K562 (cell line): ENCODE data around the gene CRYM. TPM values are rescaled to one million over a fixed set of nuclear protein-coding genes. Genes with fewer than 3 reads are reported as not detected.

ENCODE experiments used
- ARID1B ChIP-seq: fragments of 450-650 bp; IDR thresholded peaks from 2 replicates; pipeline ENCODE4 v1.6.1; 2016; ENCODE audit warnings: antibody characterized with exemption, mild to moderate bottlenecking, inconsistent platforms
- ESRRA ChIP-seq: fragments of 450-650 bp; IDR thresholded peaks from 2 replicates; pipeline ENCODE4 v1.6.1; 2014; ENCODE audit warnings: low read depth, mild to moderate bottlenecking, moderate library complexity, borderline replicate concordance
- FOXJ2 ChIP-seq: fragments of 200-800 bp; sonication (Bioruptor generic); IDR thresholded peaks from 2 replicates; pipeline ENCODE4 v1.6.1; 2016; ENCODE audit warnings: missing genetic modification characterization, missing compliant biosample characterization
- FOXM1 ChIP-seq, 2 experiments: fragments of 450-650 bp in 1 of 2; sonication (generic) in 1 of 2; formaldehyde crosslinking in 1 of 2; IDR thresholded peaks; 2 replicates each; pipeline versions ENCODE4 v1.6.1 to v1.9.0; 2017 to 2022; ENCODE audit warnings: low read depth in 2 of 2, mild to moderate bottlenecking in 2 of 2, missing genetic modification reagents in 1 of 2, moderate library complexity in 1 of 2
- HBP1 ChIP-seq: fragments of 450-650 bp; formaldehyde crosslinking; IDR thresholded peaks from 2 replicates; pipeline ENCODE4 v1.4.0; 2022; ENCODE audit warnings: missing genetic modification characterization
- JUNB ChIP-seq: fragments of 450-650 bp; formaldehyde crosslinking; conservative IDR thresholded peaks from 2 replicates; pipeline ENCODE4 v1.4.0; 2020; ENCODE audit warnings: mild to moderate bottlenecking
- MTA2 ChIP-seq: fragments of 450-650 bp; IDR thresholded peaks from 2 replicates; pipeline ENCODE4 v1.6.1; 2016; ENCODE audit warnings: low read depth
- NCOA2 ChIP-seq, 2 experiments: fragments of 450-650 bp; IDR thresholded peaks; 2 replicates each; pipeline ENCODE4 v1.6.1; 2018; ENCODE audit warnings: mild to moderate bottlenecking in 2 of 2, moderate library complexity in 1 of 2; ENCODE audit not compliant: partially characterized antibody in 2 of 2
- NELFE ChIP-seq: IDR thresholded peaks from 2 replicates; pipeline ENCODE4 v1.6.1; 2011; ENCODE audit warnings: mild to moderate bottlenecking; ENCODE audit not compliant: insufficient read depth, insufficient read length
- OTX1 ChIP-seq: fragments of 450-650 bp; formaldehyde crosslinking; IDR thresholded peaks from 2 replicates; pipeline ENCODE4 v1.4.0; 2022; ENCODE audit warnings: mild to moderate bottlenecking
- RNF2 ChIP-seq: sonication (generic); IDR thresholded peaks from 2 replicates; pipeline ENCODE4 v1.6.1; 2016
- SMARCE1 ChIP-seq: fragments of 450-650 bp; IDR thresholded peaks from 2 replicates; pipeline ENCODE4 v1.7.1; 2016; ENCODE audit warnings: mild to moderate bottlenecking
- SNRNP70 ChIP-seq: fragments of 200-400 bp; formaldehyde crosslinking; optimal IDR thresholded peaks from 2 replicates; pipeline ENCODE3; 2017; ENCODE audit warnings: low read depth, low read length
- TAL1 ChIP-seq: fragments of 450-650 bp; IDR thresholded peaks from 2 replicates; pipeline ENCODE4 v1.6.1; 2016; ENCODE audit warnings: mild to moderate bottlenecking
- TCF3 ChIP-seq: sonication (generic); formaldehyde crosslinking; IDR thresholded peaks from 2 replicates; pipeline ENCODE4 v1.4.0; 2020; ENCODE audit warnings: mild to moderate bottlenecking, missing genetic modification reagents
- TEAD2 ChIP-seq: fragments of 450-650 bp; IDR thresholded peaks from 2 replicates; pipeline ENCODE4 v1.6.1; 2016; ENCODE audit warnings: missing genetic modification characterization, control low read depth, missing compliant biosample characterization
- THAP12 ChIP-seq: fragments of 250-450 bp; sonication (Bioruptor Pico); IDR thresholded peaks from 2 replicates; pipeline ENCODE4 v1.9.0; 2021; ENCODE audit warnings: mild to moderate bottlenecking, inconsistent platforms
- ZBTB12 ChIP-seq: fragments of 250-450 bp; sonication (Bioruptor Pico); IDR thresholded peaks from 2 replicates; pipeline ENCODE4 v1.4.0; 2020
- ZNF778 ChIP-seq: fragments of 450-650 bp; formaldehyde crosslinking; IDR thresholded peaks from 2 replicates; pipeline ENCODE4 v1.4.0; 2020; ENCODE audit warnings: mild to moderate bottlenecking, moderate library complexity
- ZNF79 ChIP-seq: fragments of 250-450 bp; sonication (Bioruptor Pico); IDR thresholded peaks from 2 replicates; pipeline ENCODE4 v1.4.0; 2020; ENCODE audit warnings: low read depth, mild to moderate bottlenecking, moderate library complexity
- polyA plus RNA-seq, 8 experiments: library from polyadenylated mRNA; depleted of rRNA in 4 of 8; stranded (reverse) in 5 of 8; unstranded in 3 of 8; fragments of >200 nt; fragmentation: Nextera tagmentation in 2 of 8; fragmentation: Illumina TruSeq in 1 of 8; extraction: Ambion mirVana in 2 of 8; extraction: Trizol in 1 of 8; gene quantifications; 2 replicates each; pipeline versions ENCODE4 v1.2.1 to v1.2.3, GENCODE V29; 2011 to 2014; ENCODE audit warnings: inconsistent platforms in 1 of 8, missing spikeins in 1 of 8
- total RNA-seq, 7 experiments: library from RNA; depleted of rRNA in 6 of 7; stranded (reverse); fragments of >200 nt in 6 of 7; fragmentation: Illumina TruSeq in 2 of 7; extraction: Trizol in 2 of 7; gene quantifications; 2 replicates each; pipeline versions ENCODE4 v1.2.1 to v1.2.3, GENCODE V29; 2011 to 2021; ENCODE audit warnings: low replicate concordance in 1 of 7

Gene CRYM
- total and polyA plus RNA-seq, 9 of the 15 experiments (the other 6 are each of a cell fraction or from before 2014, with no cell fraction given) = 0.08 to 0.98 (median 0.47) TPM

- TF ChIP-seq THAP12 = no peak
- TF ChIP-seq FOXJ2 = 0 out of 2 replicates have a peak, but pooled peaks have one; percentile 31
- TF ChIP-seq TCF3 = peak; percentile 62
- TF ChIP-seq TAL1 = peak; percentile 31; the same call in 1 of the 2 replicates
- no peak for TF ChIP-seq ZNF778 (CRISPR knock-in tag)
- TF ChIP-seq SMARCE1 = no peak
- TF ChIP-seq TEAD2 (tag) = no peak
- TF ChIP-seq FOXM1 (IDR thresholded peaks at IDR 0.05; ENCODE audit: low read depth) = no peak
- TF ChIP-seq FOXM1 (CRISPR knock-in tag; IDR thresholded peaks at IDR 0.05; ENCODE audit: low read depth) = no peak
- TF ChIP-seq SNRNP70 = no peak
- no peak for TF ChIP-seq JUNB (CRISPR knock-in tag)
- peak; percentile 68; the same call in 1 of the 2 replicates for TF ChIP-seq ARID1B
- no peak for TF ChIP-seq RNF2
- TF ChIP-seq ESRRA = no peak
- no peak for TF ChIP-seq ZBTB12 (CRISPR knock-in tag)
- no peak for TF ChIP-seq OTX1 (CRISPR knock-in tag)
- no peak for TF ChIP-seq NELFE
- TF ChIP-seq HBP1 = no peak
- no peak for TF ChIP-seq NCOA2 (IDR thresholded peaks at IDR 0.05; ENCODE audit: partially characterized antibody in 2 of 2)
- 0 out of 2 replicates have a peak, but pooled peaks have one; percentile 11 for TF ChIP-seq MTA2
- TF ChIP-seq ZNF79 = no peak
Measured at GRCh38 chr16:21239646-21240045, 38.4 kb downstream of the CRYM start (continued).
